ENCODE results near the gene C10orf90. TPM values are rescaled to one million over a fixed set of nuclear protein-coding genes. Genes with fewer than 3 reads are reported as not detected.

C10orf90 gene
- total and polyA plus RNA-seq, 2 donors (not counting 3 experiments of a cell fraction or from before 2014, with no cell fraction given) = not detected

DNA sequence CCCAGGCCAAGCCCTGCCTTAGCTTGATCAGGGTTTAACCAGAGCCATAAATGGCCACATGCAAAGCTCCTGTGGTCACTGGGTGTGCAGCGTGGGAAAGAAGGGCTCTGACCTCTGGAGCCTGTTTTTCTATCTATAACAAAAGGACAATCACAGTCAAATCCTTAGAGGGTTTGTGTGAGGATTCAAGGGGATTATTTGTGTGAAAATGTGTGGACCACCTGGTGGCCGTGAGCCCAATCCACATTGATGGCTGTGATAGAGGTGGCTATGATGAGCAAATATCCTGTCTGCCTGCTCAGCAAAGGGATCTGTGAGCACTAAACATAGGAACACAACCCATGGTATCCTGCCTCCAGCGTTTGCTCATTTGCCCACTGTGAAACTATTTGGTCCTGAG, 107.1 kb downstream of the C10orf90 start:
- no TSS peak for BruUV-seq (replicated peaks)
- CTCF ChIA-PET = no interaction called here
- no peaks in the 10 kb centered on the region for H3K79me2 ChIP-seq (ENCODE audit: control insufficient read depth, insufficient read depth, low read length)
- H3K4me3 ChIP-seq (replicated peaks in 1 of 3; ENCODE audit: insufficient read depth in 1 of 3, low read depth in 1 of 3, low read length in 3 of 3) = no peak overlapping the region
- H3K4me2 ChIP-seq (ENCODE audit: insufficient read depth, low read length) = no peak overlapping the region
- no peak overlapping the region for H3K9ac ChIP-seq (replicated peaks; ENCODE audit: extremely low read depth, insufficient read depth, low read length)
- intact Hi-C loops (cut with micrococcal nuclease) = no loop called here
- H4K20me1 ChIP-seq (replicated peaks; ENCODE audit: control insufficient read depth, extremely low read depth, insufficient read depth, low read length) = no peaks in the 10 kb centered on the region
- no peak overlapping the region for H2AFZ ChIP-seq (ENCODE audit: low read depth, low read length)
- DNase-seq (ENCODE audit: low read depth, low spot score) (no peak), FAIRE-seq (no peak)
- no peak overlapping the region for H3K27ac ChIP-seq (ENCODE audit: insufficient read depth, low read depth, low read length)
- dilution Hi-C loops (cut with MboI; ENCODE audit: extremely low pct_ligation_motif_present, low sequenced_read_pairs) = no loop called here
- POLR2A ChIA-PET = no interaction called here
- no peaks in the 10 kb centered on the region for H3K36me3 ChIP-seq (ENCODE audit: control insufficient read depth in 2 of 2, extremely low read depth in 1 of 2, insufficient read depth in 2 of 2, low read length in 2 of 2)
- no peaks in the 10 kb centered on the region for H3K9me1 ChIP-seq (replicated peaks; ENCODE audit: control insufficient read depth, extremely low read depth, insufficient read depth, low read length)
- no peaks in the 10 kb centered on the region for H3K4me1 ChIP-seq (ENCODE audit: control insufficient read depth, extremely low read depth, insufficient read depth, low read length)
- no peaks in the 10 kb centered on the region for H3K9me3 ChIP-seq (replicated peaks; ENCODE audit: control insufficient read depth, insufficient read depth, low read length)
- TF ChIP-seq POLR2AphosphoS5 (IDR thresholded peaks at IDR 0.05; ENCODE audit: insufficient read depth, low read depth, low read length) (no peak), JUN (IDR thresholded peaks at IDR 0.05; ENCODE audit: borderline replicate concordance, insufficient read depth, insufficient read length, low read depth) (no peak), GATA2 (IDR thresholded peaks at IDR 0.05; ENCODE audit: insufficient read depth, insufficient read length, low read depth, low read length) (no peak), FOS (IDR thresholded peaks at IDR 0.05; ENCODE audit: borderline replicate concordance, insufficient read depth, low read length) (no peak), MYC (IDR thresholded peaks at IDR 0.05; ENCODE audit: low read depth, low read length) (no peak), EZH2 (IDR thresholded peaks at IDR 0.05; ENCODE audit: borderline replicate concordance, low read depth, low read length, severe bottlenecking) (no peak), POLR2A (IDR thresholded peaks at IDR 0.05; ENCODE audit: low read depth, low read length) (no peak)
- TF ChIP-seq, protein P1, sequence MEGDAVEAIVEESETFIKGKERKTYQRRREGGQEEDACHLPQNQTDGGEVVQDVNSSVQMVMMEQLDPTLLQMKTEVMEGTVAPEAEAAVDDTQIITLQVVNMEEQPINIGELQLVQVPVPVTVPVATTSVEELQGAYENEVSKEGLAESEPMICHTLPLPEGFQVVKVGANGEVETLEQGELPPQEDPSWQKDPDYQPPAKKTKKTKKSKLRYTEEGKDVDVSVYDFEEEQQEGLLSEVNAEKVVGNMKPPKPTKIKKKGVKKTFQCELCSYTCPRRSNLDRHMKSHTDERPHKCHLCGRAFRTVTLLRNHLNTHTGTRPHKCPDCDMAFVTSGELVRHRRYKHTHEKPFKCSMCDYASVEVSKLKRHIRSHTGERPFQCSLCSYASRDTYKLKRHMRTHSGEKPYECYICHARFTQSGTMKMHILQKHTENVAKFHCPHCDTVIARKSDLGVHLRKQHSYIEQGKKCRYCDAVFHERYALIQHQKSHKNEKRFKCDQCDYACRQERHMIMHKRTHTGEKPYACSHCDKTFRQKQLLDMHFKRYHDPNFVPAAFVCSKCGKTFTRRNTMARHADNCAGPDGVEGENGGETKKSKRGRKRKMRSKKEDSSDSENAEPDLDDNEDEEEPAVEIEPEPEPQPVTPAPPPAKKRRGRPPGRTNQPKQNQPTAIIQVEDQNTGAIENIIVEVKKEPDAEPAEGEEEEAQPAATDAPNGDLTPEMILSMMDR (IDR thresholded peaks at IDR 0.05; ENCODE audit: extremely low read depth in 1 of 2, insufficient read depth in 1 of 2, low read depth in 1 of 2, low read length in 2 of 2) = no peak
- TF ChIP-seq, protein P2, sequence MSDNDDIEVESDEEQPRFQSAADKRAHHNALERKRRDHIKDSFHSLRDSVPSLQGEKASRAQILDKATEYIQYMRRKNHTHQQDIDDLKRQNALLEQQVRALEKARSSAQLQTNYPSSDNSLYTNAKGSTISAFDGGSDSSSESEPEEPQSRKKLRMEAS (IDR thresholded peaks at IDR 0.05; ENCODE audit: insufficient read depth, insufficient read length) = no peak
- no peaks in the 10 kb centered on the region for H3K27me3 ChIP-seq (ENCODE audit: control insufficient read depth in 2 of 2, insufficient read depth in 2 of 2, low read length in 2 of 2)
